HepG2 (cell line): ENCODE results near the gene CTIF. TPM values are rescaled to one million over a fixed set of nuclear protein-coding genes. Genes with fewer than 3 reads are reported as not detected.

ENCODE experiments used
- ATAC-seq: fragments of 200-7000 bp; cut with Tn5 transposase; 3 replicates; pipeline ENCODE4 v1.9.1; 2020; ENCODE audit warnings: mild to moderate bottlenecking, moderate library complexity
- BruUV-seq: library from RNA; stranded (reverse); fragments of 400-500 nt; replicated peaks from 2 replicates; lab custom pipeline; 2021; lab: Mats Ljungman, UMichigan
- CTCF ChIA-PET: fragments of 300-600 bp; formaldehyde crosslinking; extraction: SDS; loops from one replicate; lab custom pipeline; 2021; ENCODE audit warnings: low total read pairs, inconsistent platforms, low intra/inter-chr PET ratio; lab: Yijun Ruan, JAX
- POLR2A ChIA-PET: fragments of 350-600 bp; sonication (Branson Sonifier 250); formaldehyde crosslinking; loops from one replicate; lab custom pipeline; 2020; ENCODE audit warnings: antibody characterized with exemption, inconsistent platforms; lab: Yijun Ruan, JAX
- DNase-seq: peaks from one replicate; pipeline ENCODE4 v3.0.0-alpha.2; 2015; ENCODE audit warnings: low spot score
- FAIRE-seq: peaks from 3 replicates; lab custom pipeline; 2011; peaks lifted over from hg19 to GRCh38; lab: Jason Lieb, UNC
- H2AFZ ChIP-seq: one replicate; pipeline ENCODE4 v1.6.1; 2011; ENCODE audit warnings: low read length, inconsistent platforms
- H3K27ac ChIP-seq: fragments of 300-600 bp; 3 replicates; pipeline ENCODE4 v1.8.0; 2011; ENCODE audit warnings: mixed run types, mild to moderate bottlenecking, mixed read lengths, low read length, inconsistent platforms; ENCODE audit not compliant: insufficient read depth; ENCODE audit errors: extremely low read length
- H3K27me3 ChIP-seq, 2 experiments: fragments of 200-600 bp in 1 of 2; 2 replicates in 1 of 2; 3 replicates in 1 of 2; pipeline versions ENCODE4 v1.6.0 to v1.8.0; 2011; ENCODE audit warnings: low read length in 2 of 2, mild to moderate bottlenecking in 2 of 2, moderate library complexity in 2 of 2, inconsistent platforms in 1 of 2; ENCODE audit not compliant: insufficient read depth in 2 of 2, control insufficient read depth in 1 of 2
- H3K36me3 ChIP-seq, 2 experiments: fragments of 200-600 bp in 1 of 2; replicated peaks in 1 of 2; 2 replicates in 1 of 2; 3 replicates in 1 of 2; pipeline versions ENCODE4 v1.5.1 to v1.8.0; 2011; ENCODE audit warnings: low read length in 2 of 2, inconsistent platforms in 1 of 2; ENCODE audit not compliant: insufficient read depth in 2 of 2, control insufficient read depth in 1 of 2
- H3K4me1 ChIP-seq: 2 replicates; pipeline ENCODE4 v1.5.1; 2012; ENCODE audit warnings: low read length, inconsistent platforms; ENCODE audit not compliant: insufficient read depth
- H3K4me2 ChIP-seq: 2 replicates; pipeline ENCODE4 v1.6.0; 2011; ENCODE audit warnings: low read depth, low read length, inconsistent platforms
- H3K4me3 ChIP-seq, 3 experiments: fragments of 200-600 bp in 1 of 3; sonication (generic), shearing (Covaris generic) in 1 of 3; replicated peaks in 1 of 3; 2 replicates each; pipeline ENCODE4 v1.5.1; 2011 to 2016; ENCODE audit warnings: low read length in 3 of 3, inconsistent platforms in 2 of 3, low read depth in 2 of 3, mild to moderate bottlenecking in 2 of 3, control low read depth in 1 of 3, mixed read lengths in 1 of 3; ENCODE audit not compliant: insufficient read depth in 1 of 3
- H3K79me2 ChIP-seq: one replicate; pipeline ENCODE4 v1.6.1; 2011; ENCODE audit warnings: low read length, inconsistent platforms; ENCODE audit not compliant: insufficient read depth
- H3K9ac ChIP-seq: 2 replicates; pipeline ENCODE4 v1.6.0; 2011; ENCODE audit warnings: mild to moderate bottlenecking, low read depth, low read length, inconsistent platforms; ENCODE audit not compliant: insufficient read depth
- H3K9me3 ChIP-seq: 2 replicates; pipeline ENCODE4 v1.5.1; 2012; ENCODE audit warnings: mild to moderate bottlenecking, low read length
- H4K20me1 ChIP-seq: 2 replicates; pipeline ENCODE4 v1.6.0; 2011; ENCODE audit warnings: inconsistent platforms, mild to moderate bottlenecking, low read length, moderate library complexity; ENCODE audit not compliant: insufficient read depth
- NFYC ChIP-seq: IDR thresholded peaks from 2 replicates; pipeline ENCODE4 v1.6.1; 2016; ENCODE audit warnings: missing genetic modification reagents, missing compliant biosample characterization
- PTBP1 ChIP-seq: fragments of 200-400 bp; formaldehyde crosslinking; IDR thresholded peaks from 2 replicates; pipeline ENCODE4 v1.6.1; 2018; ENCODE audit warnings: low read length, low read depth; ENCODE audit not compliant: poor library complexity, severe bottlenecking
- RBAK ChIP-seq: sonication (generic); formaldehyde crosslinking; IDR thresholded peaks from 2 replicates; pipeline ENCODE4 v1.5.1; 2020; ENCODE audit warnings: mild to moderate bottlenecking, missing genetic modification reagents
- SMARCE1 ChIP-seq: fragments of 450-650 bp; IDR thresholded peaks from 2 replicates; pipeline ENCODE4 v1.6.1; 2017; ENCODE audit warnings: borderline replicate concordance
- ZMYM3 ChIP-seq: sonication (generic); formaldehyde crosslinking; IDR thresholded peaks from 2 replicates; pipeline ENCODE4 v1.5.1; 2020; ENCODE audit warnings: mild to moderate bottlenecking, missing genetic modification reagents
- ZNF572 ChIP-seq: sonication (generic); formaldehyde crosslinking; IDR thresholded peaks from 2 replicates; pipeline ENCODE4 v1.5.1; 2020; ENCODE audit warnings: mild to moderate bottlenecking, missing genetic modification reagents
- ZNF598 ChIP-seq: sonication (generic); formaldehyde crosslinking; IDR thresholded peaks from 2 replicates; pipeline ENCODE4 v1.5.1; 2020; ENCODE audit warnings: mild to moderate bottlenecking, missing genetic modification reagents, borderline replicate concordance
- ZNF768 ChIP-seq: sonication (generic); formaldehyde crosslinking; IDR thresholded peaks from 2 replicates; pipeline ENCODE4 v1.4.0; 2020; ENCODE audit warnings: missing genetic modification reagents
- WGBS: methylation state at CpG from one replicate; pipeline ENCODE4 v1.1.6; 2017; ENCODE audit warnings: low lambda C conversion rate; 5-methylcytosine and 5-hydroxymethylcytosine counted together
- in situ Hi-C: cut with HindIII; loops from 2 replicates; pipeline ENCODE4 v1.10.0; 2017; ENCODE audit warnings: low pct_unique_long_range_greater_than_20kb; ENCODE audit not compliant: extremely low pct_ligation_motif_present
- intact Hi-C: fragments of 100-400 bp; cut with micrococcal nuclease; formaldehyde crosslinking; loops from one replicate; pipeline ENCODE4 v1.10.0; 2022; ENCODE audit not compliant: unreplicated experiment
- polyA plus RNA-seq, 8 experiments: library from polyadenylated mRNA; depleted of rRNA in 3 of 8; stranded (reverse) in 7 of 8; unstranded in 1 of 8; fragments of >200 nt; fragmentation: Illumina TruSeq in 4 of 8; extraction: Trizol in 4 of 8; gene quantifications; 2 replicates each; pipeline versions ENCODE4 v1.2.1 to v1.2.3, GENCODE V29; 2011 to 2016; ENCODE audit warnings: low read depth in 4 of 8, missing spikeins in 1 of 8, mixed read lengths in 1 of 8; ENCODE audit not compliant: insufficient read depth in 1 of 8
- total RNA-seq, 5 experiments: library from RNA; depleted of rRNA; stranded (reverse); fragments of >200 nt; fragmentation: Illumina TruSeq; extraction: Trizol; gene quantifications; 2 replicates each; pipeline ENCODE4 v1.2.3, GENCODE V29; 2016; ENCODE audit warnings: low read depth in 1 of 5

CTIF gene
- total and polyA plus RNA-seq, 2 of the 13 experiments (the other 11 are each of a cell fraction or from before 2014, with no cell fraction given), result 18.2 to 28.0 TPM

DNA sequence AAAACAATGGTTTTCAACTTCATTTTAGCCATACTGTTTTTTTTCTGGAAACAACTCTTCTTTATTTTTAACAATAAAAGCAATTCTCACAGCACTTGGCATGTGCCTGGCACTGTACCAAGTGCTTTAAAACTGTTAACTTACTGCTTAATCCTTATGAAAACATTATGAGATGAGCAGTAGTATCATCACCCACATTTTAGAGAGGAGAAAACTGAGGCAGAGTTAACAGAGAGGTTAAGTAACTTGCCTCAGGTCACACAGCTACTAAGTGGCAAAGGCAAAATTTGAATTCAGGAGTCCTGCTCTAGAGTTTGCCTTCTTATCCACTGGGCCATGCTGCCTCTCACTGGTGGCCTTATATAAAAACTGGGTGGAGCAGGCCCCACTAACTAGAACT is 23.2 kb downstream of the CTIF start:
- peaks cover 41% of the 10 kb centered on the region for H3K4me1 ChIP-seq
- H3K27me3 ChIP-seq, result no peaks in the 10 kb centered on the region
- 0 out of 5 replicates have a peak, but pooled peaks cover 0 to 3% of the 10 kb centered on the region in 2 experiments for H3K36me3 ChIP-seq
- ChIA-PET POLR2A (no interaction called here), CTCF (no interaction called here)
- H3K79me2 ChIP-seq, result peaks cover 24% of the 10 kb centered on the region
- H2AFZ ChIP-seq, result no peak overlapping the region
- intact Hi-C loops (no loop called here), in situ Hi-C loops (no loop called here)
- no TSS peak for BruUV-seq
- no peaks in the 10 kb centered on the region for H3K9me3 ChIP-seq
- no peak for TF ChIP-seq SMARCE1
- TF ChIP-seq ZNF768, result peak; percentile 82; the same call in 1 of the 2 replicates
- no peak for TF ChIP-seq RBAK
- no peak for TF ChIP-seq PTBP1
- 0 out of 2 replicates have a peak, but pooled peaks have one; percentile 36 for TF ChIP-seq ZMYM3
- no peak for TF ChIP-seq ZNF598 (CRISPR knock-in tag)
- no peak for TF ChIP-seq NFYC (CRISPR knock-in tag)
- FAIRE-seq (no peak), DNase-seq (no peak), ATAC-seq (no peak)
- no peak overlapping the region for H3K4me3 ChIP-seq
- H4K20me1 ChIP-seq, result no peaks in the 10 kb centered on the region
- H3K4me2 ChIP-seq, result no peak overlapping the region
- no peak overlapping the region for H3K27ac ChIP-seq
- H3K9ac ChIP-seq, result no peak overlapping the region

DNA sequence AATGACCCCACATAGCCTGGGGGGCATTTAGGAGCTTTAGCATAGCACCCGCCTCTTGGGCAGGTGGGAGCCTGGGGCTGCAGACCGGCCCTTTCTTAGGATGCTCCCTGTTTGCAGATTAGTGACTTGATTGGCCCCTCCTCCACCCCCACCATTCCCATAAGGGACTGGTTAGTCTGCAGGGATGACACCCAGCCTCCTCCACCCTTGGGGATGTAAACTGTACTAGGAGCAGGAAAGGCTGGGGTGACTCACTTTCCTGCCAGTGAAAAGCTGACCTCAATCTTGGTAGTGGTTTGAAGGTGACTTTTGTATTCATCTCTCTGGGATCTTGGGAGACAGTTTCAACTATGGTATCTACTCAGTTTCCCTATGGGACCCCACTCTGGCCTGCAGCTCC is 24.2 kb downstream of the CTIF start:
- POLR2A ChIA-PET, result no interaction called here
- DNase-seq, result no peak
- H3K79me2 ChIP-seq, result peaks cover 34% of the 10 kb centered on the region

More for the DNA sequence above, 24.2 kb downstream of the CTIF start:
- Histone ChIP-seq H3K4me3 (no peak overlapping the region), H3K9me3 (no peaks in the 10 kb centered on the region), H3K4me1 (peaks cover 49% of the 10 kb centered on the region), H3K27ac (no peak overlapping the region), H3K4me2 (no peak overlapping the region), H3K36me3 (0 out of 5 replicates have a peak, but pooled peaks cover 0 to 3% of the 10 kb centered on the region in 2 experiments), H3K27me3 (no peaks in the 10 kb centered on the region), H4K20me1 (no peaks in the 10 kb centered on the region), H2AFZ (no peak overlapping the region), H3K9ac (no peak overlapping the region)
- ATAC-seq (no peak), FAIRE-seq (no peak)
- TF ChIP-seq ZNF572 (CRISPR knock-in tag), result no peak
- WGBS, result no CpG with 5 or more reads among the region's 2 CpGs
- in situ Hi-C loops, result no loop called here
- CTCF ChIA-PET, result no interaction called here
- intact Hi-C loops, result no loop called here
- BruUV-seq, result no TSS peak
